GM20431 (cell line): ENCODE measurements around the gene NBPF1.
"Not testable (repeated sequence)": the region's sequence is repeated elsewhere in the genome, so short reads cannot be mapped to it uniquely, and the experiment has no call there.

Experiments used
- in situ Hi-C: fragments of 300-500 bp; cut with MseI, MboI; formaldehyde crosslinking; loops from one replicate; pipeline ENCODE4 v1.15.0; 2020; ENCODE audit warnings: low sequenced_read_pairs; ENCODE audit not compliant: unreplicated experiment

Gene NBPF1

GRCh38 chr1:16565324-16565723, 48.0 kb downstream of the NBPF1 start:
- in situ Hi-C loops = not testable (repeated sequence)

- in situ Hi-C loops = not testable (repeated sequence)
Observed at GRCh38 chr1:16561035-16561434, 52.3 kb downstream of the NBPF1 start.

- in situ Hi-C loops = not testable (repeated sequence)
Observed at GRCh38 chr1:16560498-16560897, 52.9 kb downstream of the NBPF1 start.

GRCh38 chr1:16559688-16560087, 53.7 kb downstream of the NBPF1 start:
- in situ Hi-C loops = not testable (repeated sequence)

- in situ Hi-C loops = not testable (repeated sequence)
Observed at GRCh38 chr1:16557034-16557433, 56.3 kb downstream of the NBPF1 start.

GRCh38 chr1:16553244-16553643, 60.1 kb downstream of the NBPF1 start:
- in situ Hi-C loops = not testable (repeated sequence)

- in situ Hi-C loops = not testable (repeated sequence)
Observed at GRCh38 chr1:16550212-16550918, 63.0 kb downstream of the NBPF1 start.

- in situ Hi-C loops = not testable (repeated sequence)
Observed at GRCh38 chr1:16549545-16549944, 63.8 kb downstream of the NBPF1 start.

GRCh38 chr1:16547502-16548241, 65.7 kb downstream of the NBPF1 start:
- in situ Hi-C loops = not testable (repeated sequence)

- in situ Hi-C loops = not testable (repeated sequence)
Observed at GRCh38 chr1:16545682-16546095, 67.7 kb downstream of the NBPF1 start.

- in situ Hi-C loops = not testable (repeated sequence)
Observed at GRCh38 chr1:16540421-16540893, 72.9 kb downstream of the NBPF1 start.

- in situ Hi-C loops = not testable (repeated sequence)
Observed at GRCh38 chr1:16537528-16537927, 75.8 kb downstream of the NBPF1 start.

GRCh38 chr1:16536796-16537195, 76.6 kb downstream of the NBPF1 start:
- in situ Hi-C loops = not testable (repeated sequence)

- in situ Hi-C loops = not testable (repeated sequence)
Observed at GRCh38 chr1:16535898-16536297, 77.5 kb downstream of the NBPF1 start.

GRCh38 chr1:16535487-16535886, 77.9 kb downstream of the NBPF1 start:
- in situ Hi-C loops = not testable (repeated sequence)

- in situ Hi-C loops = not testable (repeated sequence)
Observed at GRCh38 chr1:16534829-16535456, 78.4 kb downstream of the NBPF1 start.

GRCh38 chr1:16534239-16534828, 79.0 kb downstream of the NBPF1 start:
- in situ Hi-C loops = not testable (repeated sequence)

GRCh38 chr1:16532235-16532991, 81.0 kb downstream of the NBPF1 start:
- in situ Hi-C loops = not testable (repeated sequence)

GRCh38 chr1:16528338-16528737, 85.0 kb downstream of the NBPF1 start:
- in situ Hi-C loops = loop anchor here (10.0 kb wide), 1 partner anchor 76 kb away; no protein-coding TSS in a partner anchor

GRCh38 chr1:16525769-16526168, 87.6 kb downstream of the NBPF1 start:
- in situ Hi-C loops = loop anchor here (10.0 kb wide), 1 partner anchor 79 kb away; no protein-coding TSS in a partner anchor
